HG02798 (cell line): ENCODE results near the gene CPNE5.

Experiments used
- ATAC-seq: cut with Tn5 transposase; IDR thresholded peaks from one replicate; pipeline ENCODE4 v1.9.1; 2021; ENCODE audit warnings: mild to moderate bottlenecking; ENCODE audit not compliant: unreplicated experiment, poor library complexity

The CPNE5 gene

GRCh38 chr6:36858407-36858981 lies 19.2 kb upstream of the CPNE5 start:
- no peak for ATAC-seq

- ATAC-seq, result no peak
Observed at GRCh38 chr6:36857325-36857724, 18.1 kb upstream of the CPNE5 start.

GRCh38 chr6:36856277-36856676 lies 17.0 kb upstream of the CPNE5 start:
- ATAC-seq, result no peak

- no peak for ATAC-seq
Observed at GRCh38 chr6:36855750-36856149, 16.5 kb upstream of the CPNE5 start.

- no peak for ATAC-seq
Observed at GRCh38 chr6:36853325-36853724, 14.1 kb upstream of the CPNE5 start.

- ATAC-seq, result no peak
Observed at GRCh38 chr6:36852481-36853147, 13.4 kb upstream of the CPNE5 start.

- ATAC-seq, result no peak
Observed at GRCh38 chr6:36851626-36852025, 12.4 kb upstream of the CPNE5 start.

- no peak for ATAC-seq
Observed at GRCh38 chr6:36851149-36851614, 11.9 kb upstream of the CPNE5 start.

- no peak for ATAC-seq
Observed at GRCh38 chr6:36850021-36850420, 10.8 kb upstream of the CPNE5 start.

- ATAC-seq, result no peak
Observed at GRCh38 chr6:36848658-36849441, 9.6 kb upstream of the CPNE5 start.

- no peak for ATAC-seq
Observed at GRCh38 chr6:36847991-36848390, 8.7 kb upstream of the CPNE5 start.

- no peak for ATAC-seq
Observed at GRCh38 chr6:36847152-36847551, 7.9 kb upstream of the CPNE5 start.

- no peak for ATAC-seq
Observed at GRCh38 chr6:36845233-36845632, 6.0 kb upstream of the CPNE5 start.

- ATAC-seq, result no peak
Observed at GRCh38 chr6:36844232-36845170, 5.3 kb upstream of the CPNE5 start.

GRCh38 chr6:36843170-36843569 lies 3.9 kb upstream of the CPNE5 start:
- no peak for ATAC-seq

- no peak for ATAC-seq
Observed at GRCh38 chr6:36841756-36842155, 2.5 kb upstream of the CPNE5 start.

- ATAC-seq, result no peak
Observed at GRCh38 chr6:36840432-36841403, 1.5 kb upstream of the CPNE5 start.

GRCh38 chr6:36839749-36840431 lies 646 bp upstream of the CPNE5 start:
- ATAC-seq, result no peak

GRCh38 chr6:36837686-36838085 lies 1.6 kb downstream of the CPNE5 start:
- ATAC-seq, result no peak
